EL (cell line): ENCODE results near the gene LDLR.

Experiments
- DNase-seq: peaks from one replicate; pipeline ENCODE4 v3.0.0-alpha.2; 2016

The LDLR gene

DNA sequence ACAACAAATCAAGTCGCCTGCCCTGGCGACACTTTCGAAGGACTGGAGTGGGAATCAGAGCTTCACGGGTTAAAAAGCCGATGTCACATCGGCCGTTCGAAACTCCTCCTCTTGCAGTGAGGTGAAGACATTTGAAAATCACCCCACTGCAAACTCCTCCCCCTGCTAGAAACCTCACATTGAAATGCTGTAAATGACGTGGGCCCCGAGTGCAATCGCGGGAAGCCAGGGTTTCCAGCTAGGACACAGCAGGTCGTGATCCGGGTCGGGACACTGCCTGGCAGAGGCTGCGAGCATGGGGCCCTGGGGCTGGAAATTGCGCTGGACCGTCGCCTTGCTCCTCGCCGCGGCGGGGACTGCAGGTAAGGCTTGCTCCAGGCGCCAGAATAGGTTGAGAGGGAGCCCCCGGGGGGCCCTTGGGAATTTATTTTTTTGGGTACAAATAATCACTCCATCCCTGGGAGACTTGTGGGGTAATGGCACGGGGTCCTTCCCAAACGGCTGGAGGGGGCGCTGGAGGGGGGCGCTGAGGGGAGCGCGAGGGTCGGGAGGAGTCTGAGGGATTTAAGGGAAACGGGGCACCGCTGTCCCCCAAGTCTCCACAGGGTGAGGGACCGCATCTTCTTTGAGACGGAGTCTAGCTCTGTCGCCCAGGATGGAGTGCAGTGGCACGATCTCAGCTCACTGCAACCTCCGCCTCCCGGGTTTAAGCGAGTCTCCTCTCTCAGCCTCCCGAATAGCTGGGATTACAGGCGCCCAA is at the start of gene LDLR:
Gene LDLR (plus strand): TSS at position 210 of the 760 bp plus-strand sequence. CDS start 86 bp downstream, at position 296.
- peak; percentile 95 for DNase-seq

DNA sequence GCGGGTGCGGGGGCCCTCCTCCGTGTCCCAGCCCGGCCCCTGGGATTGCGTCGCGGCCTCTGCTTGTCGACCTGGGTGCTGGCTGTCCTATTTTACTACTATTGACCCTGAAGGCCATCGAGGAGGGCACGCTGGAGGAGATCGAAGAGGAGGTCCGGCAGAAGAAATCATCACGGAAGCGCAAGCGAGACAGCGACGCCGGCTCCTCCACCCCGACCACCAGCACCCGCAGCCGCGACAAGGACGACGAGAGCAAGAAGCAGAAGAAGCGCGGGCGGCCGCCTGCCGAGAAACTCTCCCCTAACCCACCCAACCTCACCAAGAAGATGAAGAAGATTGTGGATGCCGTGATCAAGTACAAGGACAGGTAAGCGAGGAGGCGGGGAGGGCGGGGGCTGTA is 48.1 kb upstream of the LDLR start:
- DNase-seq, result no peak

DNA sequence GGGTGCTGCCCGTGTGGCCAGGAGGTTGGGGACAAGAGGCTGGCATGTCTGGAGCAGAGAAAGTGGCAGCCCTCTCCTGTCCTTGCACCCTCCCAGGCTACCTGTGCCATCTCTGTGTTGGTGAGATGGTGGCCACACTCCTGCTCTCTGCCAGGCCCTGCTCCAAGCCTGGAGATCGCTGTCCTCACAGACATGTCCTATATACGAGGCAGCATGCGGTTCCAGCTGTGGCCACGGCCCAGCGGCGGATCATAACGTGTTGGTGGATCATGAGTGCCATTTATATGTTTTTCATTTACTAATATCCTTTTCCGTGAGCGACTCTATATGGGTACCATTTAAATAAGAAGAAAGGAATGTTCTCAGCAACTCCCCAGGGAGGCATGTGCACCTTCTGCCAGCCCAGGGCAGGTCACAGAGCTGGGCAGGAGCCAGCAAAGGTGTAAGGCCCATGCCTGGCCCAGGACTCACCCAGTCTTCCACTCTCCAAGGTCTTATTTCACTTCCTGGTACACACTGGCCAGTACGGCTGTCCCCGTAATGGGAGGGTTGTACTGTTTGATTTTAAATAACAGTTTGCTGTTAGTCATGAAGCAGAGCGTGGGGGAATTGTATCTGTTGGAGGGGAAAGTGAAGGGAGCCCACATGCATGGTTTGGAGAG is 47.2 kb upstream of the LDLR start:
- no peak for DNase-seq

DNA sequence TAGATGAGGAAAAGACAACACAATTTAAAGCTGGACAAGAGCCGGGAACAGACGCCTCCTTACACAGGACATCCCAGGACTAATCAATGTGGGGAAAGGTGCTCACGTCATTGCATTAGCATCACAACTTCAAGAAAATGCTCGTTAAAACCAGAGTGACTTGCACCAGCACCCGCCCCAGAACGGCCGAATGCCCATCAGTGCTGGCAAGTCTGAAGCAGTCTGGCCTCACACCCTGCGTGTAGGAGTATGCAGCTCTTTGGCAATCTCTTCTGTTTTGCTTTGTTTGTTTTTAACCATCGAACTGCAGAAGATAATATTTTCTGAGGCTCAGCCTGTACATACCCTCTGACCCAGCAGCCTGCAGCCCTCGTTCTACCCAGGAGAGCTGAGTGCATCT is 44.8 kb upstream of the LDLR start:
- DNase-seq, result no peak

DNA sequence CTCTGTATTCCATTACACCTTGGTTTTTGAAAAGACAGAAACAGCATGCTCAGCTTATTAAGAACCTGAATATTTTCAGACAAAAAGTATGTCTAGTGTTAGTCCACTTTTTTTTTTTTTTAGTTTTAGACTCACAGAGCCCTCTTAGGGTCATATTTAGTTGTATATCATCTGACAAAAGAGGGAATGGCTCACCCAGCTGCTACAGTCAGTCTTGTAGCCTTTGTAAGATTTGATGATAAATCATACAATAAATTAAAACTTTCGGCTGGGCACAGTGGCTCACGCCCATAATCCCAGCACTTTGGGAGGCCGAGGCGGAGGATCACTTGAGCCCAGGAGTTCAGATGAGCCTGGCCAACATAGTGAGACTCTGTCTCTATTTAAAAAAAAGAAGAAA is 43.7 kb upstream of the LDLR start:
- no peak for DNase-seq

DNA sequence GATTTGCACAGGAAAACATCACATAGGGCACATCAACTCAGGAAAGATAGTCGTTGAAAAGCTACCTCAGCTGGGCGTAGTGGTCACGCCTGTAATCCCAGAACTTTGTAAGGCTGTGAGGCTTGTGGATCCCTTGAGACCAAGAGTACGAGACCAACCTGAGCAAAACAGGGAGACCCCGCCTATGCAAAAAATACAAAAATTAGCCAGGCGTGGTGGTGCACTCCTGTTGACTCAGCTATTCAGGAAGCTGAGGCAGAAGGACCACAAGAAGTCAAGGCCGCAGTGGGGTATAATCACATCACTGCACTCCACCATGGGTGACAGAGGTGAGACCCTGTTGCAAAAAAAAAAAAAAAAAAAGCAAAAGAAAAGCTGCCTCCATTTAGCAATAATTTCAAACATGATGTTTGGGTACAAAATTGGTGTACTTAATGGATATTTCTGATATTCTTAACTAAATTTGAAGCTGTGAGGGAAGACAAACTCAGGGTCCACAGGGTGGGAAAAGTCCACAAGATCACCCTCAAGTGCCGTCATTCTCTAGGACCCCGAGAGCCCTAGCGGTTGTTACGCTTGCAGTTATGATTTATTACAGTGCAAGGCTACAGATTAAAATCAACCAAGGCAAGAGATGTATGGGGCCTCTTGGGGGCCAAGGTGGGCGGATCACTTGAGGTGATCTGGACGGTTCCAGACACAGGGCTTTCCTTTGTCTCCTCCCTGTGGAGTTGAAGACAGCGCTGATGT is 42.5 kb upstream of the LDLR start:
- DNase-seq, result no peak

DNA sequence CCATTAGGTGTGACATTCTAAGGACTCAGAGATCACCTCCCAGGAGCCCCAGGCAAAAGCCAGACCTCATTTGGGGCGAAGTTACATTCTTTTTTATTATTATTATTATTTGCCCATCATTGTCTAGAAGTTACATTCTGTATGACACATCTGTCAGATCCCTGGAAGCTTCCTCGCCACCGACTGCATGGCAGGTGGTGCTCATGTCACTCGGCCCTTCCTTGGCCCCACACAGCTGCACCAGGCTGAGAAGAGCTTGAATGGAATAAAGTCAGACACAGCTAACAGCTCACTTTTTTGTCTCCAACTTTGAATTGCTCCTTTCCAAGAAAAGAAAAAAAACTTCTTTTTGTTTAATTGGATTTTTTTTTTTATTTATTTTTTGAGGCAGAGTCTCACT is 41.4 kb upstream of the LDLR start:
- no peak for DNase-seq

DNA sequence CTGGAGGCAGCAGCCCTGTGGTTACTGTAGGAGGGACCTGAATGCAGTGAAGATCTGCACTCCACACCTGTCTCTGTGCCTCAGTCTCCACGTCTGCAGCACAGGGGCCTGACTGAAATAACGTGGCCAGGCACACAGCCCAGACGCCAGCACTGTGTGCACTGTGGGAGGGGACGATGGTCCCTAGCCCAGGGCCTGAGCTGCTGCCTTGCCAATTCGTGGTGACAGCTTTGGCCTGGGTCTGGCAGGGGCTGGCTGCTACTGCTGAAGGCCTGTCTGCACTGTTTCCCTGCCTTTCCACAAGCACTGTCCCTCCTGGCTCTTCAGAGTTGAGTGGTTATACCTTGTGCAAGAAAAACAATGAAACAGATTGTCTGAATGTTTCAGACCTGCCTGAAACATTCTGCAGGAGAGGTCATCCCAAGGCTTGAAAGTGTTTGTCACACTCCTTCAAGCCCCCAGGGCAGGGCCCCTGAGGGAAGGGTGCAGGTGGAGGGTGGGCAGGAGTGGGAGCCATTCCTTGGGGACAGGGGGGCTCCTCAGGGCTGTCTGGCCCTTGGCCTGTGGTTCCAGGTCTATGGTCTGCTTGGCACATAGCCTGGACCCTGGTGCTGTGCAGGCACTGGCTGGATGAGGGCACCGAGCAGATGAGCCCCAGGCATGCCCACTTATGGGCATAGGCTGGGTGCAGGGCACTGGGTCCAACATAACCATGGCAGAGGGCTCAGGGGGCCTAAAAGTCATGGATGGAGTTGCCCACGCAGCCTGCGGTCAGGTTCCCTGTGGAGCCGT is 38.7 kb upstream of the LDLR start:
- DNase-seq, result no peak

DNA sequence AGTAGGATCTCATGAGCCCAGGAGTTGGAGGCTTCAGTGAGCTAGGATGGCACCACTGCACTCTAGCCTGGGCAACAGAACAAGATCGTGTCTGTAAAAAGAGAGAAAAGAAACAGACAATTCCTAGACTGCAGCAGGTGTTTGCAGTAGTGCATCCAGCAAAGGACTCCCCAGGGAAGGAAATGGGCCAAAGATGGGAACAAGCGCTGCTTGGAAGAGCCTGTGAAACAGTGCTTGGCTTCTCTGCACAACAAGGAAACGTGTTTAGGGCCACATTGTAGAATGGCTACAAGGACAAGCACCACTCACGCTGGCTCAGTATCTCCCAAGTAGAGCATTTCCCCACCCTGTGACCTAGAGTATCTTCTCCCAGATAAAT is 35.5 kb upstream of the LDLR start:
- DNase-seq, result no peak

DNA sequence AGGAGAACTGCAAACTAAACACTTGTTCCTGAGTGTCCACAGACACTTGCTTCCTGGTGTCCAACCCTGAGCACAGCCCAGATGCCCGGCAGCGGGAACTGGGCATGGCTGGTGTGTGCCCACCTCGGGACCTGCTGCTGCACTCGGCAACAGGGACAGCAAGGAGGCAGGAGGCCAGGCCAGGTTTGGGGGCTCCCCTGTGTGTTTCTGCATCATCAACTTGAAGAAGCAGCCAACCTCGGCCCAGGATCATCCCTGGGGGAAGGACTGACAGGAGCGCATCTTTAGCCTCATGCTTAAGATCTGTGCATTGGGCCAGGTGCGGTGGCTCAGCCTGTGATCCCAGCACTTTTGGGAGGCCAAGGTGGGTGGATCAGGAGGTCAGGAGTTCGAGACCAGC is 35.1 kb upstream of the LDLR start:
- no peak for DNase-seq

DNA sequence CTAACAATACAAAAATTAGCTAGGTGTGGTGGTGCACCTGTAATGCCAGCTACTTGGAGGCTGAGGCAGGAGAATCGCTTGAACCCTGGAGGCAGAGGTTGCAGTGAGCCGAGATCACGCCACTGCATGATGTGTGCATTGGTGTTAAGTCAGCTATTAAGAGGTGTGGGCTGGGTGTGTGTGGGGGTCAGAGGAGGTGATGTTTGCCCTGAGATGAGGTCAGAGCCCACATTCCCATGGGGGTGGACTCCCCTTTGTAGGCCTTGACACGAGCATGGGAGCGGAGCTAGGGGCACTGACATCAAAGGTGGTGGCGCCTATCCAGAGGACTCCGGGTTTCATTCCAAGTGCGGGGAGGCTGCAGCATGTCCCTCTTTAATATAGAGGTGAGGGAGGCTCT is 34.6 kb upstream of the LDLR start:
- DNase-seq, result no peak

DNA sequence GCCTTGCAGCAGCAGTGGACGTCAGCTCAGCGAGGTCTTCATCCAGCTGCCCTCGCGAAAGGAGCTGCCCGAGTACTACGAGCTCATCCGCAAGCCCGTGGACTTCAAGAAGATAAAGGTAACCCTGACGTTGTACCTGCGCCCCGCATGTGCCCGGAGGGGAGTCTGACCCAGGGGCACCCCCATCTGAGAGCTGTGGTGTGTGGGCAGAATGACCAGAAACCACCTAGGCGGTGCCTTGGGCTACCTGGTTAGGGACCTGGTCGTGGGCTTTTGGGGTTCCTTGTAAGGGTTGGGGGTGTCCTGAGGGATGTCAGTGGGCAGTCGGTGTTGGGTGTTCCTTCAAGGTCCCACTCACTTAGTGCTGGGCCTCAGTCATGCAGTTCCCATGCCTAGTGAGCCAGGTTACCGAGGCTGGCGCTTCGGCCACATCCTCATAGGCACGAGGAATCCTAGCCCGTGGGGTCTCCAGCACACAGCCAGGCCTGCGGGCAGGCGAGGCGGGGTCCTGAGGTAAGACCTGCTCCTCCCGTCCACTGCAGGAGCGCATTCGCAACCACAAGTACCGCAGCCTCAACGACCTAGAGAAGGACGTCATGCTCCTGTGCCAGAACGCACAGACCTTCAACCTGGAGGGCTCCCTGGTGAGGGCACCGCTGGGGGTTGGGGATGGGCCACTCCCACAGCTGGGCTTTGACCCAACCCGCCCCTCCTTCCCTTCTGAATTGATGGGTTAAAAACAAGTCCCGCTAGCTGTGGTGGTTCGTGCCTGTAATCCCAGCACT is 30.8 kb upstream of the LDLR start:
- no peak for DNase-seq

DNA sequence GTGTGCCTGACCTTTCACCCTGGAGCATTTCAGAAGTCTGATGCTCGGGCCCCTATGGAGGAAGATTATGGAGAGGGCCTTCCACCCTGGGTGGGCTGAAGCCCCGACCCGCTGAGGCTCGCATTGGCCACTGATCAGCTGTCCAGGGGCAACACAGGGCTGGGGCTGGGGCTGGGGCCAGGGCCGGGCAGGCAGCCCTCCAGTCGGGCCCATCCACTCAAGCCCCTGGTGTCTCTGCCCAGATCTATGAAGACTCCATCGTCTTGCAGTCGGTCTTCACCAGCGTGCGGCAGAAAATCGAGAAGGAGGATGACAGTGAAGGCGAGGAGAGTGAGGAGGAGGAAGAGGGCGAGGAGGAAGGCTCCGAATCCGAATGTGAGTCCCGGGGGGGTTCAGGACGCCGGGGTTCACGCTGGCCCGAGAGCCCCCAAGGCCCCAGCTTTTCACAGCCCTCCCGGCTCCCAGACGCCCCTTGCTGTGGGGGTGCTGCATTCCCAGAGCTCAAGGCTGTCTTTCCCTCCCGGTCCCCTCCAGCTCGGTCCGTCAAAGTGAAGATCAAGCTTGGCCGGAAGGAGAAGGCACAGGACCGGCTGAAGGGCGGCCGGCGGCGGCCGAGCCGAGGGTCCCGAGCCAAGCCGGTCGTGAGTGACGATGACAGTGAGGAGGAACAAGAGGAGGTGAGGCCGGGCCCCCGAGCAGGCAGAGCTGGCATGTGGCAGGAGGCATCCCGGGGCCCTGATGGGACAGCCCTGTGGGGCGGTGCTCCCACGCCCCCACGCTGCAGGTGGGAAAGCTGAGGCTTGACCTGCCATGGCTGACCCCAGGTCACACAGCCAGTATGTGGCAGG is 29.5 kb upstream of the LDLR start:
- DNase-seq, result no peak

DNA sequence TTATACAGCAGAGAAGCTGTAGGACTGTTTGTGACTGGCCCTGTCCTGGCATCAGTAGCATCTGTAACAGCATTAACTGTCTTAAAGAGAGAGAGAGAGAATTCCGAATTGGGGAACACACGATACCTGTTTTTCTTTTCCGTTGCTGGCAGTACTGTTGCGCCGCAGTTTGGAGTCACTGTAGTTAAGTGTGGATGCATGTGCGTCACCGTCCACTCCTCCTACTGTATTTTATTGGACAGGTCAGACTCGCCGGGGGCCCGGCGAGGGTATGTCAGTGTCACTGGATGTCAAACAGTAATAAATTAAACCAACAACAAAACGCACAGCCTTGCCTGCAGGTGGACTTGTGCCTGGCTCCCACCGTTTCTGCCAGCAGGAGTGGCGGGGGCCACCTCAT is 27.3 kb upstream of the LDLR start:
- DNase-seq, result no peak

DNA sequence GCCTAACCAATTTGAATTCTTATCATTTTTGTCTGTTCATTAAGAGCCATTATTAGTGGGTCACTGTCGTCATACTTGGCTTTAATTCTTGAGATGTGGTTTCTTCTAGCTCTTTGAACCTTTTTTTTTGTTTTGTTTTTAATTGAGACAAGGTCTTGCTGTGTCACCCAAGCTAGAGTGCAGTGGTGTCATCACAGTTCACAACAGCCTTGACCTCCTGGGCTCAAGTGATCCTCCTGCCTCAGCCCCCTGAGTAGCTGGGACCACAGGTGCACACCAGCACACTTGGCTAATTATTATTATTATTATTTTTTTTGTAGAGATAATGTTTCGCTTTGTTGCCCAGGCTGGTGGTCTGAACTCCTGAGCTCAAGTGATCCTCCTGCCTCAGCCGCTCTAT is 25.8 kb upstream of the LDLR start:
- no peak for DNase-seq

DNA sequence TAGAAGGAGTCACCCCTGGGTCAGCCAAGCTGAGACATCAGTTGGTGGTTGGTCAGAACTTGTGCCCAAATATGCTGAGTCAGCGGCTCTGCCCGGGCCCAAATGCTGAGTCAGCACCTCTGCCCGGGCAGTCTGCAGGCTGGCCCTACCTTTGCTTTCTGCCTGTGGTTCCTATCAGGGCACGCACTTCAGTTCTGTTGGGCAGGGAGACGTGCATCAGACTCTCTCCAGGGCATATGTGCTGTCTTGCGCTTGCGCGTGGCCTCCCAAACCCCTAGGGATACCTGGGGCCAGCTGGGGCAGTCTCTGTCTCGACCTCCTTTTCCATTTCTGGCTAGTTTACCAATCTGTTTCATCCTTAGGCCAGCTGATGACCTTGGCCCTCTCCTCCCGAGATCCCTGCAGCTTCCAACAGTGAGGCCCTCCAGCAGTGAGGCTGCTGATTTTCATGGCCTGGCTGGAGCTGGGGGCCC is 24.4 kb upstream of the LDLR start:
- DNase-seq, result no peak

DNA sequence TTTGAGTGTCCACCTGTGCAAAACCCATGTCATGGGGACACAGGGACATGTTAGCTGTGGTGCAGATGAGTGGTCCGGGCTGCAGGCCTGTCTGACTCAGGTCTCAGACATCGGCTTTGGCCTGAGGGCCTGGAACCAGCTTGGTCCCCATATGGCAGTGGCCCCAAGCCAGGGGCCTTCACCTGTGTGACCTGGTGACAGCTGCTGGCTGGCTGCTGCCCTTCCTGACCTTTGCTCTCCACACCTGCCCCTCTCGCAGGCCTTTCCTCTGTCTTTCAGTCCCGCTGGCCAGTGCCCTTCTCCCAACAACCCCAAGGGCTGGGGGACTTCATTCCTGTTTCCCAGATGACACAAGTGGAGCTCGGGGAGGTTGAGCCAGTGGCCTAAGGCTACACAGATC is 22.9 kb upstream of the LDLR start:
- no peak for DNase-seq

DNA sequence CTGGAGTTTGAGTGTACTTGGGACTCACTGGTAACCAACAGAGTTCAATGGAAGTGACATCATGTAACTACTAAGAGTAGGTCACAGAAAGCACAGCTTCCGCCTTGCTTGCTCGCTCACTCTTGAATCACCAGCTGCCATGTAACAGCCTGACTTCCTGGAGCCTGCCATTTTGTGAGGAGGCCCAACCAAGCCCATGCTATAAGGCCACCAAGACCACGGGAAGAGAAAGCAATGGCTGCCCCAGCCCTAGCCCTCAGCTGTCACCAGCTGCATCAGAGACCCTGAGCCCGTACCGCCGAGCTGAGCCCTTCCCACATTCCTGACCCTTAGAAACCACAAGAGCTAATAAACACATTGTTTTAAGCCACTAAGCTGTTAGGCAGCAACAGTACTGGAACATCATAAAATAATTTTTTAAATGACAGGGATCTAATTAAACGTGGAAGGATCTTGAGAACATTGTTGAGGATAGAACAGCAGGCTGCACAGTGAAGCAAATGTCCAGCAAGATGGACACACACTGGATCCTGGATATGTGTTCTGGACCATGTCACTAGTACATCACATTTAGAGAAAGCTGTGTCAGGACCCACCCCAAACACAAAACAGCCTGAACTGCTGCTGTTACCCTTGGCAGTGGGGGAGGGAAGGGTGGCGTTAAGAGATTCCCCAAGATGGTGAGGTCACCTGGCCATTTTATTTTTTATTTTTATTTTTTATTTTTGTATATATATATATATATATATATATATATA is 21.7 kb upstream of the LDLR start:
- peak; percentile 23 for DNase-seq

DNA sequence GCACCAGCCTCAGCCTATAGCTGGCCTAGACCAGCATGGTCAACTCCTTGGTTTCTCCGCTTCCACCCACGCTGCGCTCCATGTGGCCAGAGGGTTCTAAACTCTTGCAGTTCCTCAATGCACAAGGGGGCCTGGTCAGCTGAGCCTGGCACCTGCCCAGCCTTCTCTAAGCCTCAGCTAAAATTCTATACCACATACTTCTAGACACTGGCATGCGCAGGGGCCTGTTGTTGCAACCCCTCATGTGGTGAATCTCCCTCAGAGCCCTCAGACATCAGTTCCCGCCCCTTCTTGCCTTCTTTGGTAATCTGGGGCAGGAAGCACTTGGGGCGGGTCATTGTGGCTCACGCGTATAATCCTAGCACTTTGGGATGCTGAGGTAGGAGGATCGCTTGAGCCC is 19.7 kb upstream of the LDLR start:
- DNase-seq, result no peak

DNA sequence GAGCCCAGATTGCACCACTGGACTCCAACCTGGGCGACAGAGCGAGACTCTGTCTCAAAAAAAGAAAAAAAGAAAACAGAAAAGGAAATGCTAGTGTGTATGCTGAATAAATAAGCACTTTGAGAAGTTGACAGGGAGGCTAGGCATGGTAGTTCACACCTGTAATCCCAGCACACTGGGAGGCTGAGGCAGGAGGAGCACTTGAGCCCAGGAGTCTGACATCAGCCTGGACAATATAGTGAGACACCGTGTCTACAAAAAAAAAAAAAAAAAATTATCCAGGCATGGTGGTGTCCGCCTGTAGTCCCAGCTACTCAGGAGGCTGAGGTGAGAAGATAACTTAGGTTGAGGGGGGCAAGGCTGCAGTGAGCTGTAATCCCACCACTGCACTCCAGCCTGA is 19.1 kb upstream of the LDLR start:
- DNase-seq, result no peak

DNA sequence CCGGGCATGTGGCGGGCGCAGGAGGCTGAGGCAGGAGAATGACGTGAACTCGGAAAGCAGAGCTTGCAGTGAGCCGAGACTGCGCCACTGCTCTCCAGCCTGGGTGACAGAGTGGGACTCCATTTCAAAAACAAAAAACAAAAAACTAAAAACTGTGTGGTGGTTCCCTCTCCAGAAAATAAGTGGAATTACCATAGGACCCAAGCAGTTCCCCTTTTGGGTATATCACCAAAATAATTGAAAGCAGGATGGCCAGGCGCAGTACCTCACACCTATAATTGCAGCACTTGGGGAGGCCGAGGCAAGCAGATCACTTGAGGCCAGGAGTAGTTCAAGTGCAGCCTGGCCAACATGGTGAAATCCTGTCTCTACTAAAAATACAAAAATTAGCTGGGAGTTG is 15.7 kb upstream of the LDLR start:
- no peak for DNase-seq
